Measurements from ENCODE around the gene OSBPL10.

GRCh38 chr3:31762888-31763351 is 218.1 kb downstream of the OSBPL10 start:
- no peak for TF ChIP-seq POLR2A (IDR thresholded peaks at IDR 0.05)
- no peak for TF ChIP-seq CTCF (IDR thresholded peaks at IDR 0.05)

Data from ovary (tissue), 3 donors.